ENCODE results near the gene SH3BP5L.

Gene SH3BP5L

GRCh38 chr1:248825136-248825535, 579 bp downstream of the SH3BP5L start:
- DNase-seq = peak; percentile 36

DNA sequence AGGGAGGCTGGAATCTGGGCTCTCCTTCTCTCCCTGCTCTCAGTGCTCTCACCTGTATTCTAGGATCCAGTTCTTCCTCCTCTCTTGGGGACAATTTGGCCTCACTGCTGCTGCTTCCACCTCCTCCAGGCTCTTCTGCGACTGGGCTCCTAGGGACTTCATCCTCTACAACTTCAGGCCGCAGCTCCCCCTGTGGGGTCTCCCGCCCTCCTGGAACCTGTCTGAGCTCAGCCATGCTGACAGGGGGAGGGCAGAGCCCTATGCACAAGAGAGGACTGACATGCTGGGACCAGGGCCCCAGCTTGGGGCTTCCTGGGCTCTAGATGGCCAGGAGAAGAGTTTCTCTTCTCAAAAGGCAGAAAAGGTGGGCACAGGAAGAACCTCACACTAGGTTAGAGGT, 1.0 kb downstream of the SH3BP5L start:
- DNase-seq = no peak

GRCh38 chr1:248824301-248824700, 1.4 kb downstream of the SH3BP5L start:
- DNase-seq = no peak

- no peak for DNase-seq
Measured at GRCh38 chr1:248823517-248824001, 2.2 kb downstream of the SH3BP5L start.

DNA sequence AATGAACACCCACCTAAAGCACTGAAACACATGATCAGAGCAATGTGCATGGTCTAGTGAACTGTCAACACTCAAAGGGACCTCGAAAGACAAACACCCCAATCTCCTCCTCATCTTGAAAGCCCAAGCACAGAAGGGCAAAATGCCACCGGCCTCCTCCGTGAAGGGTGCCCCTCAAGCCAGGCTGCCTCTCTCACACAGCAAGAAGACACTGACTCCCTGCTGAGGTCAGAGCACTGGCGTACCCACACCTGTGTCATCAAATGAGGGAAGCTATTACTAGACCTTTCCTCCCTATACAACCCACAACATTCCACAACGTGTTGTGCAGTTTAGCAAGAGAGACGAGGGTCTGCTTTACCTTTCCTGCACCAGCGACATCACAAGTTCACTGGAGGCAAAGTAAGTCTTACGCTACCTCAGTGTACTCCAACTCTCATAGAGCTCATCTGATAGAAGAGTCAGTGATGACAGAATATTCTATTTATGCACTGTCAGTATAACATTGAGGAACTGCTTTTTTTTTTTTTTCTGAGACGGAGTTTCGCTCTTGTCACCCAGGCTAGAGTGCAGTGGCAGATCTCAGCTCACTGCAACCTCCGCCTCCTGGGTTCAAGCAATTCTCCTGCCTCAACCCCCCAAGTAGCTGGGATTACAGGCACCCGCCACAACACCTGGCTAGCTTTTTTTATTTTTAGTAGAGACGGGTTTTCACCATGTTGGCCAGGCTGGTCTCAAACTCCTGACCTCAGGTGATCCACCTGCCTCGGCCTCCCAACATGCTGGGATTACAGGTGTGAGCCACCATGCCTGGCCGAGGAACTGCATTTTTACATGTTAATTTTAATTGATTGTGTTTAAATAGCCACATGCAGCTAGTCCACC, 3.3 kb downstream of the SH3BP5L start:
- DNase-seq = no peak

DNA sequence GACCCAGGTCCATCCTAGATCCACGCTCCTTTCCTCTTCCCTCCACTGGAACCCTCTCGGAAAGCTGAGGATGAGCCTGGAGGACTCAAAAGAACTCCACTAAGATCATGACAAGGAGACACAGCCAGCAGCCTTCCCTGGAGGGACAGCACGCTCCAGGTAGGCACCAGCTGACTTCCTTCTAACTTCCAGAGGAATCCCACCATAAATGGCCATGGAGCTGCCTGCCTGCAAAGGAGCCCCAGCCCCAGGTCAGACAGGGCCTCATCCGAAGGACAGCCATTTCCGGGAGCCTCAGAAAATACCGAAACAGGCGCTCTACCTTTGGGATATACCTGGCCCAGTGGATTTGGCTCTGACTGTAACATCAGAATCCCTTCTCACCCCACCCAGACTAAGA, 4.1 kb downstream of the SH3BP5L start:
- DNase-seq = no peak

GRCh38 chr1:248821101-248821500, 4.6 kb downstream of the SH3BP5L start:
- no peak for DNase-seq

DNA sequence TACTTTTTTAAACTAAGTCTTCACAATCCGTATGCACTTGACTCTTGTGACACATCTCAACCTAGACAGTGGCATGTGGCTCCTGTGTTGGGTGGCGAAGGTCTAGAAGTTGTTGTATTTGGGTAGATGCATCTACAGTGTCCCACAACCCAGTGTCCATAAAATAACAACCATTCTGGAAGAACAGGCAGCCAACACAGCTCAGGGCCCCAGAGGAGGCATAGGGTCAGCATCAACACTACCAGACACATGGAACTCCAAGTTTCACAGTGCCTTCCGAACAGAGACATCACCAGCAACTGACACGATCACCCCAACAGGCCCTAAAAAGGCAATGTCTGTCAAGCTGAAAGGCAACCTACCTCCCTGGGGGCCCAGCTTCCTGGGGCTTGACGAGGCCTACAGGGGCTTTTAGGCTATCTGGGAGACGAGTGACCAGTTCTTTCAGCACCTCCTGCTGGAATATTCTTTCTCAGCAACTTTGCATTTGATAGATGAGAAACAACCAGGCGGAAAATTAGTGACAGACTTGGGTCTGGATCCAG, 5.6 kb downstream of the SH3BP5L start:
- DNase-seq = no peak

GRCh38 chr1:248818505-248819374, 7.0 kb downstream of the SH3BP5L start:
- no peak for DNase-seq

DNA sequence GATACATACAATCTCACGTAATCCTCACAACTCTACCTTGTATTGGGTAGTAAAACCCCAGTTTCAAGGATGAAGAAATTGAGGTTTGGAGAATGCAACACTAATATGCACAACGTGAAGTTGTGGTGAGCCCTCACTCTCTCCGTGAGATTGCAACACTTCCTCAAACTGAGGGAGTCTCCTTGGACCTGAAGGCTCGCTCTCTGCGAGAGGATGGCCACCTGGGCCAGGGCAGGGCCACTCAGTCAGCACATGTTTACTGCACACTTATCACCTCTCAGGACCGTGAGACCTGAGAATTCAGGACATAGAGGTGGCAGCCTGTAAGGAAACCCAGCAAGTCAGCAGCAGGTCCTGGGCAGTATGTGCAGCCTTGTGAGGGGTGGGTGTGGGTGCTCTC, 8.7 kb downstream of the SH3BP5L start:
- DNase-seq = no peak

DNA sequence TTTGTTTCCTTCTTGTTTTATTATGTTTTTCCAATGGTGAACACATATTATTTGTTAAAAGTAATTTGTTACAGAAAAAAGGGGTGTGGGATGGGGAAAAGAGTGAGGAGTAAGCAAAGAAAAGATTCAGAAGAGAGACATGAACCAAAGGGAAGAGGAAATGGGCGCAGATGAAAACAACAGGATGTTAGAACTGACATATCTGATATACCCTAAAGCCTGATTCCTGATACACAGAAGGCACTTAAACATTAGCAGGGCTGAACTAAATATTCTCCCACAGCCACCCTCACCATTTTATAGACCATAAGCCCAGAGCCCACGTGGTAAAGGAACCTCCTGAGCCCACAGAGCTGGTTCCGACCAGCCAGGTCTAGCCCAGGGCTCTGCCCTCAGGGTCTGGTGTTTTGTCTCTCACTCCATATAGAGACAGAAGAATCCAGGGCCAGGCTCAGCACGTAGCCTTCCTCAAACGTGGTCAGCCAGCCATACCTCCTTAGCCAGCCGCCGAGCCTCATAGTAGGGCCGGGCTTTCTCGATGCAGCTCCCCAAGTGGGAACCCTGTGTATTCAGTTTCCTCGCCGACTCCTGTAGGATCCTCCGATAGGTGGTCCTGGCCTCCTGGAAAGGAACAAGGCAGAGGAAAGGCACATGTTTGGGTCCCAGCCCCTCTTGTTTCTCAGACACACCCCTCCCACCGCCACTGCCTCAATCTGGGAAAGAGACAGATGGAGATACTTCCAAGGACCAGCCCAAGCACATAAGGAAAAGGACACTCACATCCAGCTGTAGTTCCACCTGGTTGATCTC, 9.5 kb downstream of the SH3BP5L start:
- no peak for DNase-seq

DNA sequence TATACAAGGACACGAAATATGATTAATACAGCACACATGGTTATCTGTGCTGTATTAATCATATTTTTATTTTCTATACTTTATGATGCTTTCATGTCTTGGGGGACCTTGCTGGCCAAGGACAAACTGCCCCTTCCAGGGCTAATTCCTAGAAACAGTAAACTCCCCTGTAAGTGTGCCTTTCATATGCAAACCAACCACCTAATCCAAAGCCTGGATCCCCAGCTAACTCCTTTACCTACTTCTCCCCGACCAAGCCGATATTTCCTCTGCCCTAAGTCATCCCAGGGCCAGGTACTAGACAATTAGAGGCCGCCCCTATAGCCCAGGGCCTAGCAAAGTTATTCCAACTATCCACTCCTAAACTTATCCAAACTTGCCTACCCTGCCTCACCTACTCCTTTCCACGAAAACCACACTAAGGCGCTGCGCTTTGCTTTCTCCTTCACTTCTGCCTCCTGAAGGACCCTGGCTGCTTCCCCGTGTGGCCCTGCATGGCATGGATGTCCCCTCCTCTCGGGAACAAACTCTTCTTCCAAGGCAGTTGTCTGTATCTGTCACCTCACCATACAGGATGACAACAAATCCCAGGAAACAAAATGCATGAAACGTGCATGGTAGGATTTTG, 10.2 kb downstream of the SH3BP5L start:
- no peak for DNase-seq

DNA sequence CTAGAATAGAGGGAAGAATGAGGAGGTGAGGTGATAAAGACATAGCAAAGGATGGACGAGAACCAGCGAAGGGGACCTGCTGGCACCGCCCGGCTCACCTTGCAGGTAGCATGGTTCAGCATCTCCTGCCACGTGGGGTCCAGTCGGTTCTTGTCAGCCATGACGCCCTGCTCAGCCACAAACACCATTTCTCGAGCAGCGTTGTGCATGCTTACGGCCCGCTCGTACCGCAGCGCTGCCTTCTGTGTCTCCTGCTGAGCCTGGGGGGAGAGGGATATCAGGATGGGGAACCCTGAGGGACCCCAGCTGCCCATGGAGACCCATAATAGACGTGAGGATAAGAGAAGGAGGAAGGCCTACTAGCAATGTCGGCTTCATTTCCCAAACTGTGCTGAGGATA, 11.4 kb downstream of the SH3BP5L start:
- no peak for DNase-seq

DNA sequence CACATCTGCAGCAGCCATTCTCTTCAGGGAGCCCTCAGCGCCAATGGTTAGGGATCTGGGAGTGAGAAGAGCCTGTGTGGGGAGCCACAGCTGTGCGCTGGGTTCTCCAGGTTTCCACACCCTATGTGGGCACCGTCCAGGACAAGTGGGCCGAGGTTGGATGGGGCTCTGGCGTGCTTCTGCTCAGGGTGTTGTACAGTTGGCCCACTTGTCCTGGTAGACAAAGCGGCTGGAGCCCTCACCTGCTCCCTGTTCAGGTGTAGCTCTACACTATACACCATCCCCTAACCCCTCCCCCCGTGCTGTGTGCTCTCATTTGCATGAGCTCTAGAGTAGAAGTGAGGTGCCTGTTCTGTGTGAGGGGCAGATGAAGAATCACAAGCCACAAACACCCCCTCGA, 12.2 kb downstream of the SH3BP5L start:
- DNase-seq = no peak

DNA sequence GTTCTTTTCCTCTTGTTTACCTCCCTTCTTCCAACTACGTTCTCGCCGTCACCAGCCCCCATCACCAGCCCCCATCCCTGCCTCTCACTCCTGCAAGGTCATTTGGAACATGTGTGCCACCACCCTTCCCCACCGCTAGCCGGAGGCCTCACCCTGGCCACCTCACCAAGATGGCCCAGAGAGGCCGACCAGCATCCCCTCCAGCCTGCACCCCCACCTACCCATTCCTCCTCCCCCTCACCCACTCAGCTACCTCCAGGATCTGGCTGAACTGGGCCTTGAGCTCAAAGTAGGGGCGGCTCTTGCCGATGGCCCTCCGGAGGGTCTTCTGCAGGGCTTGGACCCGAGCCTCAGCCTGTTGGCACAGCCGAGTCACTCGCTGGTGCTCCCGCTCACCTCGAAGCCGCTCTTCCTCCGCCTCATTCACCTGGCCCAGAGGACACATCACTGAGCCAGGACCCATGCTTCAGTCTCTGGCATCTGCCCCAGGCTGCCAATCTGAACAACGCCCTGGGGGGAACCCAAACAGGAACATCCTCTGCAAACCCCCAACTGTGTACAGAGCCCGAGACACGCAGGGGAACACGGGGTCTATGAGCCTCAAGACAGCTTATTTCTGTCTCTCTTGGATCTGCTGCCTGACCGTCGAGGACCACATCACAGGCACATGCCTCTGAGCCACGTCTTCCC, 12.8 kb downstream of the SH3BP5L start:
- no peak for DNase-seq

- DNase-seq = no peak
Measured at GRCh38 chr1:248811514-248812490, 13.9 kb downstream of the SH3BP5L start.

GRCh38 chr1:248810727-248811513, 14.8 kb downstream of the SH3BP5L start:
- DNase-seq = no peak

- DNase-seq = no peak
Measured at GRCh38 chr1:248810000-248810726, 15.6 kb downstream of the SH3BP5L start.

GRCh38 chr1:248808876-248809275, 16.8 kb downstream of the SH3BP5L start:
- no peak for DNase-seq

All from femur (tissue), 1 donor.